ENCODE results near the gene ADCY9. TPM values are rescaled to one million over a fixed set of nuclear protein-coding genes. Genes with fewer than 3 reads are reported as not detected.

Gene ADCY9
- total and polyA plus RNA-seq, 2 experiments from 2014 or later: 2.2 to 18.3 TPM

DNA sequence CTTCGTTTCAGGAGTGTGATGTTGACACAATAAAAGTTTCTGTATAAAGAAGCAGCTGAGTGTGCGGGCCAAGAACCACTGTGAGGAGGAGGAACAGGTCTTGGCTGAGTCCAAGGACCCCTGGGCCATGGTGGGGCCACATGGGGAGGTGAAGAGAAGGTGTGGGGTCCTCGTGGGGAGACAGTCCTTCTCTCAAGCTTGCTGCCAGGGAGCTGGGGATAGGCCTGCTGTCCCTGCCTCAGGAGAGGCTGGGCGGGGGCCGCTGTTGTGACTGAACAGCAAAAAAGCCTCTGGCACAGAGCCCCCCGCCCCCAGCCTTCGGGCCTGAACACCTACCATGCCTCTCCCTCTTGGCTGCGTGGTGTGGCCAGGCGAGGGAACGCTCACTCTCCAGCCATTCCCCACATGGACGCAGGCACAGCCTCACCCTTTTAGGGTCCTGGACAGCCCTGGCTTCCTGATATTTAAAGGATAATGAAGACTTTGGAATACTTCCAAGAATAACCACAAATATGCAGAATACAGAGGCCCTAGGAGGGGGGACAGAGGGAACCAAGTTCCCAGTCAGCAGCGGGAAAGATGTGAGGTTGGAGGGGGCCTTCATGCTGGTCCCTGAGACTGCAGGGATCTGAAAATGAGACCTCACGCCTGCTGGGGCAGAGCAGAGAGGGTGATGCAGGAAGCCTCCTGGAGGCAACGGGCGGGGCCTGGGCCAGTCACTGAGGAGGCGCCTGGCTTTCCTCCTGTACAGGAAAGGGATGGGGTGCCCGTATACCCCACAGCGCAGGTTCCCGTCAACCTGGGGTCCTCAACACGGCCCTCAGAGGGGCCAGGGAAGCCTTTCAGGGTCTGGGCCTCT lies 135.8 kb downstream of the ADCY9 start:
- Histone ChIP-seq H3K36me3 (ENCODE audit: insufficient read depth) (no peaks in the 10 kb centered on the region), H3K27ac (ENCODE audit: low read depth) (no peak overlapping the region), H3K79me2 (replicated peaks; ENCODE audit: insufficient read depth) (no peaks in the 10 kb centered on the region), H2AFZ (no peak overlapping the region), H3K9me2 (ENCODE audit: insufficient read depth) (no peaks in the 10 kb centered on the region), H3F3A (replicated peaks; ENCODE audit: low read depth) (0 out of 2 replicates have a peak, but pooled peaks cover 3% of the 10 kb centered on the region), H3K4me1 (ENCODE audit: insufficient read depth) (no peaks in the 10 kb centered on the region), H3K4me3 (no peak overlapping the region), H3K27me3 (ENCODE audit: insufficient read depth) (no peaks in the 10 kb centered on the region), H4K20me1 (replicated peaks; ENCODE audit: insufficient read depth) (no peaks in the 10 kb centered on the region; the same call in 1 of the 2 replicates), H3K4me2 (no peak overlapping the region)
- ATAC-seq (no peak), DNase-seq (ENCODE audit: low spot score) (no peak)
- Mint-ChIP-seq H3K27ac (no peak overlapping the region), H3K27me3 (ENCODE audit: insufficient read depth, low read depth, poor library complexity) (peaks cover 5% of the 10 kb centered on the region), H3K4me3 (no peak overlapping the region), H3K36me3 (ENCODE audit: low read depth) (peaks cover 2% of the 10 kb centered on the region; the same call in 1 of the 3 replicates), H3K4me1 (peaks cover 6% of the 10 kb centered on the region; the same call in 2 of the 3 replicates), H3K9me3 (no peaks in the 10 kb centered on the region)
- TF ChIP-seq, protein P1, sequence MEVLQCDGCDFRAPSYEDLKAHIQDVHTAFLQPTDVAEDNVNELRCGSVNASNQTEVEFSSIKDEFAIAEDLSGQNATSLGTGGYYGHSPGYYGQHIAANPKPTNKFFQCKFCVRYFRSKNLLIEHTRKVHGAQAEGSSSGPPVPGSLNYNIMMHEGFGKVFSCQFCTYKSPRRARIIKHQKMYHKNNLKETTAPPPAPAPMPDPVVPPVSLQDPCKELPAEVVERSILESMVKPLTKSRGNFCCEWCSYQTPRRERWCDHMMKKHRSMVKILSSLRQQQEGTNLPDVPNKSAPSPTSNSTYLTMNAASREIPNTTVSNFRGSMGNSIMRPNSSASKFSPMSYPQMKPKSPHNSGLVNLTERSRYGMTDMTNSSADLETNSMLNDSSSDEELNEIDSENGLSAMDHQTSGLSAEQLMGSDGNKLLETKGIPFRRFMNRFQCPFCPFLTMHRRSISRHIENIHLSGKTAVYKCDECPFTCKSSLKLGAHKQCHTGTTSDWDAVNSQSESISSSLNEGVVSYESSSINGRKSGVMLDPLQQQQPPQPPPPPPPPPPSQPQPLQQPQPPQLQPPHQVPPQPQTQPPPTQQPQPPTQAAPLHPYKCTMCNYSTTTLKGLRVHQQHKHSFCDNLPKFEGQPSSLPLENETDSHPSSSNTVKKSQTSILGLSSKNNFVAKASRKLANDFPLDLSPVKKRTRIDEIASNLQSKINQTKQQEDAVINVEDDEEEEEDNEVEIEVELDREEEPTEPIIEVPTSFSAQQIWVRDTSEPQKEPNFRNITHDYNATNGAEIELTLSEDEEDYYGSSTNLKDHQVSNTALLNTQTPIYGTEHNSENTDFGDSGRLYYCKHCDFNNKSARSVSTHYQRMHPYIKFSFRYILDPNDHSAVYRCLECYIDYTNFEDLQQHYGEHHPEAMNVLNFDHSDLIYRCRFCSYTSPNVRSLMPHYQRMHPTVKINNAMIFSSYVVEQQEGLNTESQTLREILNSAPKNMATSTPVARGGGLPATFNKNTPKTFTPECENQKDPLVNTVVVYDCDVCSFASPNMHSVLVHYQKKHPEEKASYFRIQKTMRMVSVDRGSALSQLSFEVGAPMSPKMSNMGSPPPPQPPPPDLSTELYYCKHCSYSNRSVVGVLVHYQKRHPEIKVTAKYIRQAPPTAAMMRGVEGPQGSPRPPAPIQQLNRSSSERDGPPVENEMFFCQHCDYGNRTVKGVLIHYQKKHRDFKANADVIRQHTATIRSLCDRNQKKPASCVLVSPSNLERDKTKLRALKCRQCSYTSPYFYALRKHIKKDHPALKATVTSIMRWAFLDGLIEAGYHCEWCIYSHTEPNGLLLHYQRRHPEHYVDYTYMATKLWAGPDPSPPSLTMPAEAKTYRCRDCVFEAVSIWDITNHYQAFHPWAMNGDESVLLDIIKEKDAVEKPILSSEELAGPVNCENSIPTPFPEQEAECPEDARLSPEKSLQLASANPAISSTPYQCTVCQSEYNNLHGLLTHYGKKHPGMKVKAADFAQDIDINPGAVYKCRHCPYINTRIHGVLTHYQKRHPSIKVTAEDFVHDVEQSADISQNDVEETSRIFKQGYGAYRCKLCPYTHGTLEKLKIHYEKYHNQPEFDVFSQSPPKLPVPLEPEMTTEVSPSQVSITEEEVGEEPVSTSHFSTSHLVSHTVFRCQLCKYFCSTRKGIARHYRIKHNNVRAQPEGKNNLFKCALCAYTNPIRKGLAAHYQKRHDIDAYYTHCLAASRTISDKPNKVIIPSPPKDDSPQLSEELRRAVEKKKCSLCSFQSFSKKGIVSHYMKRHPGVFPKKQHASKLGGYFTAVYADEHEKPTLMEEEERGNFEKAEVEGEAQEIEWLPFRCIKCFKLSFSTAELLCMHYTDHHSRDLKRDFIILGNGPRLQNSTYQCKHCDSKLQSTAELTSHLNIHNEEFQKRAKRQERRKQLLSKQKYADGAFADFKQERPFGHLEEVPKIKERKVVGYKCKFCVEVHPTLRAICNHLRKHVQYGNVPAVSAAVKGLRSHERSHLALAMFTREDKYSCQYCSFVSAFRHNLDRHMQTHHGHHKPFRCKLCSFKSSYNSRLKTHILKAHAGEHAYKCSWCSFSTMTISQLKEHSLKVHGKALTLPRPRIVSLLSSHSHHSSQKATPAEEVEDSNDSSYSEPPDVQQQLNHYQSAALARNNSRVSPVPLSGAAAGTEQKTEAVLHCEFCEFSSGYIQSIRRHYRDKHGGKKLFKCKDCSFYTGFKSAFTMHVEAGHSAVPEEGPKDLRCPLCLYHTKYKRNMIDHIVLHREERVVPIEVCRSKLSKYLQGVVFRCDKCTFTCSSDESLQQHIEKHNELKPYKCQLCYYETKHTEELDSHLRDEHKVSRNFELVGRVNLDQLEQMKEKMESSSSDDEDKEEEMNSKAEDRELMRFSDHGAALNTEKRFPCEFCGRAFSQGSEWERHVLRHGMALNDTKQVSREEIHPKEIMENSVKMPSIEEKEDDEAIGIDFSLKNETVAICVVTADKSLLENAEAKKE (CRISPR knock-in tag; IDR thresholded peaks at IDR 0.05): no peak

DNA sequence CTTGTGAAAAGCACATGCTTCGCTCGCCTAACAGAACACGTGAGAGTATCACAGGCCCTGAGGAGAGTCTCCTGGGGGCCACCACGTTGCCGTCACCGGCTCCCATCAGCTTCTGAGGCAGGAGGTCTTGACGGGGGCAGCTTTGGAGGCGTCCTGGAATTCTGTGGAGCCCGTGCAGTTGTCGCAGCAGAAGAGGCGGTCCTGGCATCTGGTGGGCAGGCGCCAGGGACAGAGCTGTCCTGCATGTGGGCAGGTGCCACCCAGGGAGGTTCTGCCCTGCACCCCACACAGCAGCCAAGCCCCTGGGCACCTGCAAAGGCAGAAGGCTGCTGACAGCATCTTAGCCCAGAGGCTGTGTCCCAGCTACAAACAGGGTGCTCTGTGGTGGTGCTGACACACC lies 136.7 kb downstream of the ADCY9 start:
- no peak overlapping the region for H3K4me3 Mint-ChIP-seq
- H2AFZ ChIP-seq: no peak overlapping the region
- H3K4me1 Mint-ChIP-seq: peaks cover 6% of the 10 kb centered on the region; the same call in 2 of the 3 replicates
- TF ChIP-seq, protein P2, sequence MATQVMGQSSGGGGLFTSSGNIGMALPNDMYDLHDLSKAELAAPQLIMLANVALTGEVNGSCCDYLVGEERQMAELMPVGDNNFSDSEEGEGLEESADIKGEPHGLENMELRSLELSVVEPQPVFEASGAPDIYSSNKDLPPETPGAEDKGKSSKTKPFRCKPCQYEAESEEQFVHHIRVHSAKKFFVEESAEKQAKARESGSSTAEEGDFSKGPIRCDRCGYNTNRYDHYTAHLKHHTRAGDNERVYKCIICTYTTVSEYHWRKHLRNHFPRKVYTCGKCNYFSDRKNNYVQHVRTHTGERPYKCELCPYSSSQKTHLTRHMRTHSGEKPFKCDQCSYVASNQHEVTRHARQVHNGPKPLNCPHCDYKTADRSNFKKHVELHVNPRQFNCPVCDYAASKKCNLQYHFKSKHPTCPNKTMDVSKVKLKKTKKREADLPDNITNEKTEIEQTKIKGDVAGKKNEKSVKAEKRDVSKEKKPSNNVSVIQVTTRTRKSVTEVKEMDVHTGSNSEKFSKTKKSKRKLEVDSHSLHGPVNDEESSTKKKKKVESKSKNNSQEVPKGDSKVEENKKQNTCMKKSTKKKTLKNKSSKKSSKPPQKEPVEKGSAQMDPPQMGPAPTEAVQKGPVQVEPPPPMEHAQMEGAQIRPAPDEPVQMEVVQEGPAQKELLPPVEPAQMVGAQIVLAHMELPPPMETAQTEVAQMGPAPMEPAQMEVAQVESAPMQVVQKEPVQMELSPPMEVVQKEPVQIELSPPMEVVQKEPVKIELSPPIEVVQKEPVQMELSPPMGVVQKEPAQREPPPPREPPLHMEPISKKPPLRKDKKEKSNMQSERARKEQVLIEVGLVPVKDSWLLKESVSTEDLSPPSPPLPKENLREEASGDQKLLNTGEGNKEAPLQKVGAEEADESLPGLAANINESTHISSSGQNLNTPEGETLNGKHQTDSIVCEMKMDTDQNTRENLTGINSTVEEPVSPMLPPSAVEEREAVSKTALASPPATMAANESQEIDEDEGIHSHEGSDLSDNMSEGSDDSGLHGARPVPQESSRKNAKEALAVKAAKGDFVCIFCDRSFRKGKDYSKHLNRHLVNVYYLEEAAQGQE (IDR thresholded peaks at IDR 0.05; ENCODE audit: unreplicated experiment): no peak
- no peak for TF ChIP-seq CREB1 (CRISPR knock-in tag; IDR thresholded peaks at IDR 0.05; ENCODE audit: low read depth)
- no peak for TF ChIP-seq EZH2phosphoT487 (IDR thresholded peaks at IDR 0.05; ENCODE audit: unreplicated experiment)
- TF ChIP-seq ZNF114 (CRISPR knock-in tag; IDR thresholded peaks at IDR 0.05): no peak
- TF ChIP-seq NANOG (IDR thresholded peaks at IDR 0.05; ENCODE audit: borderline replicate concordance): no peak
- no peak for TF ChIP-seq POLR2AphosphoS5 (IDR thresholded peaks at IDR 0.05; ENCODE audit: low read depth)
- TF ChIP-seq, protein P3, sequence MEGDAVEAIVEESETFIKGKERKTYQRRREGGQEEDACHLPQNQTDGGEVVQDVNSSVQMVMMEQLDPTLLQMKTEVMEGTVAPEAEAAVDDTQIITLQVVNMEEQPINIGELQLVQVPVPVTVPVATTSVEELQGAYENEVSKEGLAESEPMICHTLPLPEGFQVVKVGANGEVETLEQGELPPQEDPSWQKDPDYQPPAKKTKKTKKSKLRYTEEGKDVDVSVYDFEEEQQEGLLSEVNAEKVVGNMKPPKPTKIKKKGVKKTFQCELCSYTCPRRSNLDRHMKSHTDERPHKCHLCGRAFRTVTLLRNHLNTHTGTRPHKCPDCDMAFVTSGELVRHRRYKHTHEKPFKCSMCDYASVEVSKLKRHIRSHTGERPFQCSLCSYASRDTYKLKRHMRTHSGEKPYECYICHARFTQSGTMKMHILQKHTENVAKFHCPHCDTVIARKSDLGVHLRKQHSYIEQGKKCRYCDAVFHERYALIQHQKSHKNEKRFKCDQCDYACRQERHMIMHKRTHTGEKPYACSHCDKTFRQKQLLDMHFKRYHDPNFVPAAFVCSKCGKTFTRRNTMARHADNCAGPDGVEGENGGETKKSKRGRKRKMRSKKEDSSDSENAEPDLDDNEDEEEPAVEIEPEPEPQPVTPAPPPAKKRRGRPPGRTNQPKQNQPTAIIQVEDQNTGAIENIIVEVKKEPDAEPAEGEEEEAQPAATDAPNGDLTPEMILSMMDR (conservative IDR thresholded peaks at IDR 0.05; ENCODE audit: low read depth in 2 of 2): no peak
- TF ChIP-seq STAT1 (IDR thresholded peaks at IDR 0.05; ENCODE audit: unreplicated experiment): no peak

More for the DNA sequence above, 136.7 kb downstream of the ADCY9 start:
- peaks cover 5% of the 10 kb centered on the region for H3K27me3 Mint-ChIP-seq (ENCODE audit: insufficient read depth, low read depth, poor library complexity)
- Histone ChIP-seq H3K27me3 (ENCODE audit: insufficient read depth) (no peaks in the 10 kb centered on the region), H3K36me3 (ENCODE audit: insufficient read depth) (no peaks in the 10 kb centered on the region), H3K4me3 (no peak overlapping the region), H3K27ac (ENCODE audit: low read depth) (no peak overlapping the region), H3K4me1 (ENCODE audit: insufficient read depth) (no peaks in the 10 kb centered on the region), H3K9me2 (ENCODE audit: insufficient read depth) (no peaks in the 10 kb centered on the region), H3F3A (replicated peaks; ENCODE audit: low read depth) (0 out of 2 replicates have a peak, but pooled peaks cover 3% of the 10 kb centered on the region), H4K20me1 (replicated peaks; ENCODE audit: insufficient read depth) (no peaks in the 10 kb centered on the region; the same call in 1 of the 2 replicates), H3K4me2 (no peak overlapping the region), H3K79me2 (replicated peaks; ENCODE audit: insufficient read depth) (no peaks in the 10 kb centered on the region)
- H3K36me3 Mint-ChIP-seq (ENCODE audit: low read depth): peaks cover 2% of the 10 kb centered on the region; the same call in 1 of the 3 replicates
- no peaks in the 10 kb centered on the region for H3K9me3 Mint-ChIP-seq
- no peak for ATAC-seq
- no peak for DNase-seq (ENCODE audit: low spot score)
- H3K27ac Mint-ChIP-seq: no peak overlapping the region

All from GM23338 (cell line).